Spinal cord (tissue), 10 donors: ENCODE measurements around the gene ALKAL2. TPM values are rescaled to one million over a fixed set of nuclear protein-coding genes. Genes with fewer than 3 reads are reported as not detected.

Experiments
- DNase-seq, 6 donors: peaks; one replicate each; pipeline versions ENCODE4 v3.0.0 to v3.0.0-alpha.2; 2013 to 2015; ENCODE audit warnings: low spot score in 6 of 6, low read depth in 4 of 6
- H3K27ac ChIP-seq: one replicate; pipeline ENCODE4 v1.5.1; 2013; ENCODE audit warnings: low read depth, low read length, control low read depth
- H3K27me3 ChIP-seq: one replicate; pipeline ENCODE4 v1.6.1; 2013; ENCODE audit warnings: low read length; ENCODE audit not compliant: control insufficient read depth, insufficient read depth
- H3K36me3 ChIP-seq: one replicate; pipeline ENCODE4 v1.6.1; 2013; ENCODE audit warnings: low read length; ENCODE audit not compliant: control insufficient read depth, insufficient read depth
- H3K4me1 ChIP-seq: one replicate; pipeline ENCODE4 v1.6.1; 2013; ENCODE audit warnings: low read length; ENCODE audit not compliant: control insufficient read depth, insufficient read depth
- H3K4me3 ChIP-seq: one replicate; pipeline ENCODE4 v1.5.1; 2013; ENCODE audit warnings: low read depth, low read length, control low read depth
- H3K9me3 ChIP-seq: one replicate; pipeline ENCODE4 v1.6.1; 2013; ENCODE audit warnings: low read length; ENCODE audit not compliant: control insufficient read depth, insufficient read depth
- WGBS: methylation state at CpG from one replicate; pipeline ENCODE4 v1.1.5; 2013; ENCODE audit warnings: missing lambda C conversion rate; ENCODE audit not compliant: insufficient coverage; 5-methylcytosine and 5-hydroxymethylcytosine counted together
- polyA plus RNA-seq, 2 donors: library from polyadenylated mRNA; unstranded; fragments of 120-200 nt; gene quantifications; one replicate each; pipeline ENCODE4 v1.2.1, GENCODE V29; 2013; ENCODE audit not compliant: insufficient read length in 2 of 2
- total RNA-seq, 2 donors: library from RNA; depleted of rRNA in 1 of 2; stranded (reverse); fragments of 120-200 nt in 1 of 2; fragments of >200 nt in 1 of 2; gene quantifications; one replicate each; pipeline versions ENCODE4 v1.2.3 to v1.2.4, GENCODE V29; 2013 to 2014
- donor health status: healthy.

ALKAL2 gene
- total and polyA plus RNA-seq, 4 donors = 0.88 to 5.3 (median 3.4) TPM

DNA sequence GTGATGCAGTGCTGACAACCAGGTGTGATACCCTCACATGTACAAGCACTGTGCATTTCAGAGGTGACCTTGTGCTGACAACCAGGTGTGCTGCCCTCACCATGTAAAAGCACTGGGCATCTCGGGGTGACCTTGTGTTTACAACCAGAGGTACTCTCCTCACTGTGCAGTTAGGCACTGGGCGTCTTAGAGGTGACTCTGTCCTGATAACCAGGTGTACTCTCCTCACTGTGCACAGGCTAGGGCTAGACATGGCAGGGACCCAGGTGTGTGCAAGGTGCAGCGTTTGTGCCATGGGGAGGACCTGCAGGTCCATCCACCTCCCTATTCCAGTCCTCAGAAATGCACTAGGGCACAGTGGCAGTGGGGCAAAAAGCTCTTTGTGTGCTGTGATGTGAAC lies 8.5 kb upstream of the ALKAL2 start:
- WGBS = 81% methylated on average over 3 of the region's 3 CpGs
- Histone ChIP-seq H3K27me3 (peaks cover 4% of the 10 kb centered on the region), H3K4me3 (no peak overlapping the region), H3K36me3 (no peaks in the 10 kb centered on the region), H3K4me1 (no peaks in the 10 kb centered on the region), H3K27ac (no peak overlapping the region), H3K9me3 (no peaks in the 10 kb centered on the region)
- no peak for DNase-seq

DNA sequence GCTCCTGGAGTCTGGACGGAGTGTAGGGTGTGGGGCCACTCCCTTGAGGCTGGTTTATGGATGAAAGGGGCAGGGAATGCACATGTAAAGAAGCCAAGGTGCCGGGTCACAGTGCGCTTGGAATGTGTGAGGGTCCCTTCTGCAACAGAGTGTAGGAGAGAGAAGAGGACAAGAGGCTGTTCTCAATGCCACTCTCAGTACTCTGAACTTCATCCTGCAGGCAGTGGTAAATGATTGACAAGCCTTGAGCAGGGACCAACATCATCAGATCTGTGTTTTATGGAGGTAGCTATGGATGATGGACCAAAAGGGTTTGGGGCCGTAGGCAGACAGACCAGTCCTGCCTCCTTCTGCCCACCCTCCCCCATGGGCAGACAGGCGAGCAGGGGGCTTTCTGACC lies 7.2 kb upstream of the ALKAL2 start:
- Histone ChIP-seq H3K4me1 (no peaks in the 10 kb centered on the region), H3K9me3 (no peaks in the 10 kb centered on the region), H3K4me3 (no peak overlapping the region), H3K36me3 (no peaks in the 10 kb centered on the region), H3K27ac (no peak overlapping the region), H3K27me3 (peaks cover 7% of the 10 kb centered on the region)
- no peak for DNase-seq
- 95% methylated on average over 3 of the region's 5 CpGs for WGBS

GRCh38 chr2:290090-290722 lies 2.3 kb upstream of the ALKAL2 start:
- Histone ChIP-seq H3K9me3 (no peaks in the 10 kb centered on the region), H3K4me1 (peaks cover 19% of the 10 kb centered on the region), H3K36me3 (no peaks in the 10 kb centered on the region), H3K27ac (no peak overlapping the region), H3K27me3 (peaks cover 37% of the 10 kb centered on the region), H3K4me3 (peak overlapping the region; percentile 40)
- WGBS = 7% methylated on average over 10 of the region's 15 CpGs
- peak; percentile 35 to 90 (median 50) for DNase-seq

GRCh38 chr2:289362-290089 lies 1.6 kb upstream of the ALKAL2 start:
- DNase-seq = peak in 2 of 6 donors; percentile 48 to 66
- H3K36me3 ChIP-seq = no peaks in the 10 kb centered on the region
- H3K9me3 ChIP-seq = no peaks in the 10 kb centered on the region
- peaks cover 44% of the 10 kb centered on the region for H3K27me3 ChIP-seq
- no peak overlapping the region for H3K27ac ChIP-seq
- peaks cover 19% of the 10 kb centered on the region for H3K4me1 ChIP-seq
- under 1% methylated on average over 52 of the region's 60 CpGs for WGBS
- peak overlapping the region; percentile 40 for H3K4me3 ChIP-seq

DNA sequence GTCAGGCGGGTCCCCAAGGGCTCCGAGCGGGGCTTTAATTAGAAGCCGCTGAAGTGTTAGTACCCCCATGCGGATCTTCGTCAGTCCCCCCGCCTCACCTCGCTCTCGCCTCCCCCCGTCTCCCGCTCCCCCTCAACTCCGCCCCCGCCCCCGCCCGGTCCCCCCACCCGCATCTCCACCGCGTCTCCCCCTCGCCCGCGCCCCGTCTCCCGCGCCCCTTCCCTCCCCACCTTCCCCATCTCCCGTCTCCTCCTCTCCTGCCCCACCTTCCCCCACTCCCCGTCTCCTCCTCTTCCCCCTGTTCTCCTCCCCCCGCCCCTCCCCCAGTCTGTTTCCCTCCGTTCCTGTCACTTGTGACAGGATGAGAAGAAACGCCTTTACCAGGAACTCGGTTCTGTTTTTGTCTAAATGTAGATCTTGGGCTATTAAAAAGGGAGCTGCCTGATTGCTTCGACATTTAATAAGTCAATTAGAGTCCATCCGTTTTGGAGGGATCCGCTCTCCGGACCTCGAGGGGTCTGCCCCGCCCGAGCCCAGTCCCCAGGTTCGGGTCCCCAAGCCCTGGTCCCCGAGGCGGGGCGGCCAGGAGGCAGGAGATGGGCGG lies 969 bp upstream of the ALKAL2 start:
- no peak overlapping the region for H3K27ac ChIP-seq
- no peaks in the 10 kb centered on the region for H3K36me3 ChIP-seq
- 3% methylated on average over 14 of the region's 42 CpGs for WGBS
- H3K27me3 ChIP-seq = peaks cover 50% of the 10 kb centered on the region
- H3K9me3 ChIP-seq = no peaks in the 10 kb centered on the region
- peaks cover 19% of the 10 kb centered on the region for H3K4me1 ChIP-seq
- H3K4me3 ChIP-seq = no peak overlapping the region
- peak in 1 of 6 donors; percentile 57 for DNase-seq

DNA sequence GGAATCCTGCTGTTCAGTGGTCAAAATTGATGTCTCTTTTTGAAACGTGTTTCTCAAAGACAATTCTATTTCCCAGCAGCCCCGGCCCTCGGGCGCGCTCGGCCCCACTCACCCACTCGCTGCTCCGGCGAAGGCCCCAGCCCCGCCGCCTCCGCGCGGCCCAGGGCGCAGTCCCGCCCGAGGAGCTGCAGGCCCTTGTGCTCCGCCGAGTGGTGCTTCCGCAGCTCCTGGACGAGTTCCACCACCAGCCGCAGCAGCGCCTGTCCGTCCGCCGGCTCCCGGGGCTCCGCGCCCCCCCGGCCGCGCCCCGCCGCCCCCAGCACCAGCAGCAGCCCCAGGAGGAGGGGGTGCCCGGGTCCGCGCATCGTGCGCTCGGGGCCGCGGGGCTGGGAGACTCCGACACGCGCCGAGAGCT lies 413 bp downstream of the ALKAL2 start:
- Histone ChIP-seq H3K27ac (no peak overlapping the region), H3K27me3 (peaks cover 50% of the 10 kb centered on the region), H3K4me1 (peaks cover 19% of the 10 kb centered on the region), H3K4me3 (no peak overlapping the region), H3K9me3 (no peaks in the 10 kb centered on the region), H3K36me3 (no peaks in the 10 kb centered on the region)
- peak in 2 of 6 donors; percentile 41 to 49 for DNase-seq
- 0% methylated on average over 34 of the region's 46 CpGs for WGBS

DNA sequence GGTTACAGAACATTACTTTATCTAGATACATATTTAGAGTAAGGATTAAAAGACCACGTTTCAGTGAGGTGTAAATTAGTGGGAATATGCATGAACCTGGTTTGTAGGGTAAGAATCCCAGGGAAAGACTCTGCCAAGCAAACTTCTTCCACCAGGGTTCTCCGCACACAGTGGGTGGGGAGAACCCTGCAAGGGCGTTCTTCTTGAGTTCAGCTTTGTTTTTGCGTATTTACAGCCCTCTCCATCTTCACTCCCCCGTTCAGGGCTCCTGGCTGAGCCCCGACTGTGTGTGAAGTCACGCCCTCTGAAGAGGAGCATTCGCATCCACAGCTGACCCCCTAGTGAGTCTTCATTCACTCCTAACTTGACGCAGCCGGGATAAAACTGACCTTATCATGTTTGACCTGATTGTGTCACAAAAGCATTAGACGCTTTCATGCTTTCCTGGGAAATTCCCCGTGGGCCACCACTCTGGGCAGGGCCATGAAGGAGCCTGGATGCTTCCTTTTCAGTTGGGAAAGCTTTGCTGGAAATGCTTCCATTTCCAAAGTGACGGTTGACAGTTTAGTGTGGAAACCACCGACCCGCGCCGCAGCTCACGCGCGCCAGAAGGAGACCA lies 1.0 kb downstream of the ALKAL2 start:
- DNase-seq = peak in 1 of 6 donors; percentile 24
- peaks cover 50% of the 10 kb centered on the region for H3K27me3 ChIP-seq
- WGBS = 11% methylated on average over 18 of the region's 20 CpGs

DNA sequence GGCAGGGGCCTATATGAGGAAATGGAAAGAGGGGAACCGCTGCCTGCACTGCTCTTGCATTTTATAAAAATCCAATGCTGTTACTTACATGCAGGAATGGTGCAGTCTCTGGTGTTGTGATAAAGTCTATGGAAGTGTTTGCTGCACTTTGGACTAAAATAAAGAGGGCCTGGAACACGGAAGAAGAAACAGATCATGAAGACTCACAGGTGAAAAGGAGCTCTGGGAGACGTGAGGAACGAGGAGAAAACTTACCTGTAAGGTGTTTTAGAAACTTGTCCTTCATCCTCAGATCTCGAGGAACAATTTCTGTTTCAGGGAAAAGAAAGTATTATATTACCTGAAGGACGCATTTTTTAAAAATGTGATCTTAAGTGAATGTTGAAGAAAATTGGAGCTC lies 1.9 kb downstream of the ALKAL2 start:
- peaks cover 8% of the 10 kb centered on the region for H3K36me3 ChIP-seq
- 82% methylated on average over 4 of the region's 6 CpGs for WGBS
- H3K4me1 ChIP-seq = peaks cover 19% of the 10 kb centered on the region
- H3K27ac ChIP-seq = no peak overlapping the region
- no peak for DNase-seq
- peaks cover 49% of the 10 kb centered on the region for H3K27me3 ChIP-seq
- no peak overlapping the region for H3K4me3 ChIP-seq
- H3K9me3 ChIP-seq = no peaks in the 10 kb centered on the region

More for the DNA sequence above, 1.0 kb downstream of the ALKAL2 start:
- H3K4me3 ChIP-seq = no peak overlapping the region
- H3K27ac ChIP-seq = no peak overlapping the region
- peaks cover 19% of the 10 kb centered on the region for H3K4me1 ChIP-seq
- H3K9me3 ChIP-seq = no peaks in the 10 kb centered on the region
- peaks cover 1% of the 10 kb centered on the region for H3K36me3 ChIP-seq

DNA sequence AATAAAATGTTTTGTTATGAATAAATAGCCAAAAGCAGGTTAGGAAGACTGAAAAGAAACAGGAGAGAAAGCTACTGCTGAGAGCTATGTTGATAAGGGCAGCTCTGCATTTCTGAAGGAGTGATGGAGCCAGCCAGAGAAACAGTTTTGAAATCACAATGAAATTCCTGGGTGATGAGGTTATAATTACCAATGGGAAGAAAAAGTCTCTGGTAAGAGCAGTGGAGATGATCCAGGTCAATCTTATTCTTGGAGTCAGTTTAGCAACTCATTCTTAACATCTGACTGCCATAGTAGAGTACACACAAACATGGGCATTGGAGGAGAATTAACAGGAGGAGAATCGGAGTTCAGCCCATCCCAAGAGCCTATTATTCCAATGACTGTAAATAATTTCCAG lies 2.4 kb downstream of the ALKAL2 start:
- DNase-seq = peak in 1 of 6 donors; percentile 18
- H3K36me3 ChIP-seq = peaks cover 11% of the 10 kb centered on the region
- WGBS = no CpG with 5 or more reads among the region's 1 CpG
- no peak overlapping the region for H3K4me3 ChIP-seq
- H3K27me3 ChIP-seq = peaks cover 47% of the 10 kb centered on the region
- no peak overlapping the region for H3K27ac ChIP-seq
- H3K9me3 ChIP-seq = no peaks in the 10 kb centered on the region
- H3K4me1 ChIP-seq = peaks cover 19% of the 10 kb centered on the region
